Mesodermal cell (in vitro differentiated cells): ENCODE measurements around the gene NOL6.
"Not testable (repeated sequence)": the region's sequence is repeated elsewhere in the genome, so short reads cannot be mapped to it uniquely, and the experiment has no call there.

Experiments
- H3K27ac ChIP-seq: 2 replicates; pipeline ENCODE4 v1.7.0; 2013; ENCODE audit warnings: mild to moderate bottlenecking, low read depth, low read length, moderate library complexity; ENCODE audit not compliant: severe bottlenecking
- H3K36me3 ChIP-seq: 2 replicates; pipeline ENCODE4 v1.7.1; 2013; ENCODE audit warnings: mild to moderate bottlenecking, low read length, moderate library complexity; ENCODE audit not compliant: control insufficient read depth, insufficient read depth
- H3K4me1 ChIP-seq: one replicate; pipeline ENCODE4 v1.7.1; 2013; ENCODE audit warnings: mild to moderate bottlenecking, low read length; ENCODE audit not compliant: insufficient read depth, control insufficient read depth, poor library complexity, severe bottlenecking
- H3K4me3 ChIP-seq: 2 replicates; pipeline ENCODE4 v1.7.0; 2013; ENCODE audit warnings: low read length, control low read depth, mild to moderate bottlenecking; ENCODE audit not compliant: insufficient read depth, poor library complexity, severe bottlenecking; ENCODE audit errors: extremely low read depth
- H3K9me3 ChIP-seq: 2 replicates; pipeline ENCODE4 v1.7.1; 2013; ENCODE audit warnings: mild to moderate bottlenecking, low read length, moderate library complexity; ENCODE audit not compliant: control insufficient read depth
- WGBS, 2 experiments: methylation state at CpG; one replicate each; pipeline ENCODE4 v1.1.5; 2013; ENCODE audit warnings: missing lambda C conversion rate in 2 of 2; ENCODE audit not compliant: insufficient coverage in 2 of 2; 5-methylcytosine and 5-hydroxymethylcytosine counted together

The NOL6 gene

GRCh38 chr9:33429256-33429985 lies 44.3 kb downstream of the NOL6 start:
- no peak overlapping the region for H3K4me3 ChIP-seq
- H3K36me3 ChIP-seq = no peaks in the 10 kb centered on the region
- H3K27ac ChIP-seq = no peak overlapping the region
- H3K4me1 ChIP-seq = no peaks in the 10 kb centered on the region
- 100% methylated on average over 2 of the region's 3 CpGs; no CpG with 5 or more reads in 1 of the 2 experiments for WGBS, 2 experiments
- no peaks in the 10 kb centered on the region for H3K9me3 ChIP-seq

GRCh38 chr9:33426843-33427293 lies 46.9 kb downstream of the NOL6 start:
- no peaks in the 10 kb centered on the region for H3K9me3 ChIP-seq
- no peak overlapping the region for H3K4me3 ChIP-seq
- no peak overlapping the region for H3K27ac ChIP-seq
- no peaks in the 10 kb centered on the region for H3K4me1 ChIP-seq
- H3K36me3 ChIP-seq = no peaks in the 10 kb centered on the region
- 94 to 96% methylated on average over 7 of the region's 7 CpGs for WGBS, 2 experiments

DNA sequence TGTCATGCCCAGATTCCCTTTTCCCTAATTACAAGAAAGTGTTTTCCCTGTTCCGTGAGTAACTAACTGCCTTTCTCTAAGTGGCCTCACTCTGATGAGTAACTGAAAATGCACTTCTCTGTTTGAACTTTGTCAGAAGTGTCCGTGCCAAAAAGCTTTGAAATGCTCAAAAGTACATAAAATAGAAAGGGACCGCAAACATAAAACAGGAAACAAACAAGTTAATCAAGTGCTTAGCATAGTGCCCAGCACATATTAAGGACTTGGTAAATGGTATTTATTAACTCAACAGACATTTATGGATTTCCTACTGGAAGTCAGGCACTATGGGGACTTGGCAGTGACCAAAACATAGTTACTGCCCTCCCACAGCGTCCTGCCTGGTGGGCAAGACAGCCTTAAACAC lies 48.6 kb downstream of the NOL6 start:
- no peaks in the 10 kb centered on the region for H3K9me3 ChIP-seq
- H3K27ac ChIP-seq = no peak overlapping the region
- H3K4me3 ChIP-seq = no peak overlapping the region
- WGBS, 2 experiments = 80 to 100% methylated on average over 2 to 3 of the region's 4 CpGs
- no peaks in the 10 kb centered on the region for H3K36me3 ChIP-seq
- H3K4me1 ChIP-seq = no peaks in the 10 kb centered on the region

- not testable (repeated sequence) for H3K4me1 ChIP-seq, H3K27ac ChIP-seq, H3K36me3 ChIP-seq, H3K9me3 ChIP-seq, H3K4me3 ChIP-seq
- no CpG with 5 or more reads among the region's 6 CpGs for WGBS, 2 experiments
Measured at GRCh38 chr9:33424492-33424891, 49.2 kb downstream of the NOL6 start.

- H3K4me3 ChIP-seq, H3K9me3 ChIP-seq, H3K4me1 ChIP-seq, H3K36me3 ChIP-seq, H3K27ac ChIP-seq: not testable (repeated sequence)
- no CpG with 5 or more reads among the region's 7 CpGs for WGBS, 2 experiments
Measured at GRCh38 chr9:33424043-33424442, 49.7 kb downstream of the NOL6 start.

DNA sequence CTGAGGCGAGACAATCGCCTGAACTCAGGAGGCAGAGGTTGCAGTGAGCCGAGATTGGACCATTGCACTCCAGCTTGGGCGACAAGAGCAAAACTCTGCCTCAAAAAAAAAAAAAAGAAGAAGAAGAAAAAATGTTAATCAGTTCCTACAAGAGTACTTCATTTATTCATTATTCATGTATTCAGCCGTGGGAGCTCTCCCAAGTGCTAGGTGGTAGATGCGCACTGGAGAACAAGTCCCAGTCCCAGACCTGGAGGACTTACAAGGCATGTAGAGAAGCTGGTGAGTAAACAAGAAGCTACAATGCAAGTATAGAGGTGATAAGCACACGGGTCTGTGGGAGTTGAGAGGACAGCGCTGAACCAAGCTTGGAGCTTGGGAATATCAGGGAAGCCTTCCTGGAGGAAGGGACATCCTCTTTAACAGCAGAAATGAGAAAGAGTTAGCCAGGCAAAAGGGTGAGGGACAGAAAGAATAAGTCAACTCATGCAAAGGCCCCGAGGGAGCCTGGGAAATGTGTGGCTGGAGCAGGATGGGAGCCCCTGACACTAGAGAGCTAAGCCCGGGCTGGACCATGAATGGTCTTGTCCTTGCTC lies 53.9 kb downstream of the NOL6 start:
- Histone ChIP-seq H3K36me3 (no peaks in the 10 kb centered on the region), H3K4me3 (no peak overlapping the region), H3K9me3 (no peaks in the 10 kb centered on the region), H3K27ac (no peak overlapping the region), H3K4me1 (no peaks in the 10 kb centered on the region)
- 67 to 81% methylated on average over 4 to 7 of the region's 10 CpGs for WGBS, 2 experiments

DNA sequence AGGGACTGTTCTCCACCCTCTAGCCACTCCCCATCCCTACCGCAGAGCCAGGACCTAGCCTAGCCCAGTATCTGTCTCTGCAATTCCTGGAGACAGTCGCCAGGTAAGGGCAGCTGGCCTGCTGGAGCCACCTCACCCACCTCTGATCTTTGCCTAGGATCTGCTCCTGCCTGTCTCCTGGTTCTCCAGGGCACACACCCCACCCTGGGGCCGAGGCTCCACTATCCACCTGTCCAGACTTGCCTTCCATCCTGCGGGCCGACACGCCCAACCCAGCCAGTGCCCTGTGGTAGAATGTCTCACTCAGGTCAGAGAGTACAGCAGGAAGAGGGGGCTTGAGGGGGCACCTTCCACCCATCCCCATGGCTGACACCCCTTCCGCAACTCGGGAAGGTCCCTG lies 55.6 kb downstream of the NOL6 start:
- WGBS, 2 experiments = 89 to 100% methylated on average over 2 to 7 of the region's 8 CpGs
- Histone ChIP-seq H3K4me3 (no peak overlapping the region), H3K36me3 (no peaks in the 10 kb centered on the region), H3K4me1 (no peaks in the 10 kb centered on the region), H3K9me3 (no peaks in the 10 kb centered on the region), H3K27ac (no peak overlapping the region)

DNA sequence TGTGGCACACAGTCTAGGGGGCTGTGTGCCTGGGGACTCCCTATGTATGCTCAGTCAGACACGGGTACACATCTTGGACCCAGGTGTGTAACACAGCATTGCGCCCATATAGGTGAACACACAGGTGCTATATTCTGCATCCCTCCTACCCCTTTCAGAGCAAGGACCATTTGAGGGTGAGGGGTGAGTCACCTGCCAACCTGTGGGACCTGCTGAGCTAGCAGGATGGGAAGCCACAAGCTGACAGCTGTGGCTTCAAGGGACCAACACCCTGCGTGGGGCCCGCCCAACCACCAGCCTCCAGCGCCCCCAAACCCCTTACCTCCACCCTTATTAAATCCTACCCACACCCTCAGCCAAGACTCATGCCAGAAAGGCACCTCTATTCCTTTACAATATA lies 56.7 kb downstream of the NOL6 start:
- H3K4me1 ChIP-seq = no peaks in the 10 kb centered on the region
- H3K27ac ChIP-seq = no peak overlapping the region
- no peak overlapping the region for H3K4me3 ChIP-seq
- H3K9me3 ChIP-seq = no peaks in the 10 kb centered on the region
- H3K36me3 ChIP-seq = no peaks in the 10 kb centered on the region
- 74 to 90% methylated on average over 2 to 3 of the region's 5 CpGs for WGBS, 2 experiments

GRCh38 chr9:33415501-33416038 lies 58.2 kb downstream of the NOL6 start:
- 47 to 56% methylated on average over 9 of the region's 9 CpGs for WGBS, 2 experiments
- H3K4me1 ChIP-seq = no peaks in the 10 kb centered on the region
- H3K27ac ChIP-seq = no peak overlapping the region
- no peaks in the 10 kb centered on the region for H3K9me3 ChIP-seq
- no peak overlapping the region for H3K4me3 ChIP-seq
- H3K36me3 ChIP-seq = no peaks in the 10 kb centered on the region

GRCh38 chr9:33414889-33415500 lies 58.7 kb downstream of the NOL6 start:
- H3K27ac ChIP-seq = no peak overlapping the region
- no peaks in the 10 kb centered on the region for H3K9me3 ChIP-seq
- WGBS, 2 experiments = 90 to 95% methylated on average over 8 of the region's 13 CpGs
- H3K4me3 ChIP-seq = no peak overlapping the region
- H3K4me1 ChIP-seq = no peaks in the 10 kb centered on the region
- H3K36me3 ChIP-seq = no peaks in the 10 kb centered on the region

DNA sequence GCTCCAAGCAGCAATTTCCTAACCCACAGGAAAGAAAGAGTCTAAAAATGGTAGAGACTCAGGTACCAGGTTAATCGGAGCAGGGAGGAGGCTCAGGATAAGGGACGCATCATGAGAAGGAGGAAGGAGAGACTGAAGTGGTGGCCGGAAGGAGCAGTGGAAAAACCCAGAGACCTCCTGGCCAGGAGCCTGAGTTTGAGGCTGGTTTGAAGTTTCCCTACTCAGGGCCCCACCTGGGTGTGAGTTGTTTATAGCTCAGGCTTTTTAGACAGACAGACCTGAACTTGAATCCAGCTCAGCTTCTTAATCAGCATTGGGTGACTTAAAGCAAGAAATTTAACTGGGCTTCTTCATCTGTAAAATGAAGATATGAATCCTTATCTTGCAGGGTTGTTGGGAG lies 59.5 kb downstream of the NOL6 start:
- WGBS, 2 experiments = 83 to 92% methylated on average over 3 of the region's 3 CpGs
- H3K4me3 ChIP-seq = no peak overlapping the region
- H3K9me3 ChIP-seq = no peaks in the 10 kb centered on the region
- no peak overlapping the region for H3K27ac ChIP-seq
- no peaks in the 10 kb centered on the region for H3K36me3 ChIP-seq
- no peaks in the 10 kb centered on the region for H3K4me1 ChIP-seq
